ENCODE data around the gene CCNJ. TPM values are rescaled to one million over a fixed set of nuclear protein-coding genes. Genes with fewer than 3 reads are reported as not detected.

The CCNJ gene
- total and polyA plus RNA-seq, 4 donors: 0.75 to 6.5 (median 3.9) TPM

DNA sequence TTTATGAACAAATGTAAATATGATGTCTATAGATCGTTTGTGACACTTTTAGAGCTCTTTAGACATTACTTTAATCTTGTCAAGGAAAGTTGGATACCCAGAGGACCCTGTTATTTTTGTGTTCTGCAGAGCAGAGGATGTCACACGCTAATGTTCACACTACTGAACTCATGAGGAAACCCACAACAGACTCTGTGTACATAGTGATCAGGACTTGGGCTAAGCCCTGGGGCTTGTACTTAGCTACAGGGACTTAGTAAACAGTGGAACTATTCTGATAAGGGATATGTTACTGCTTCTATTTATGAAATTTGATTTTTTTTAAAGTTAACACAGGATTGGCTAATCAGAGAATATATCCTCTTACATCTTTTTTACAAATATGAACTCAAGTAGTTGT, 50.6 kb downstream of the CCNJ start:
- ATAC-seq (ENCODE audit: low FRiP score) (no peak), DNase-seq (no peak)
- Histone ChIP-seq H3K27me3 (ENCODE audit: control insufficient read depth in 1 of 2, insufficient read depth in 2 of 2, low read length in 1 of 2) (peaks cover 0 to 6% of the 10 kb centered on the region in 2 donors), H3K9me3 (ENCODE audit: control insufficient read depth, low read length) (peaks cover 5% of the 10 kb centered on the region), H3K4me1 (ENCODE audit: control insufficient read depth in 1 of 2, insufficient read depth in 2 of 2, low read length in 2 of 2) (peaks cover 0 to 1% of the 10 kb centered on the region in 2 donors), H3K4me3 (ENCODE audit: low read length in 2 of 2) (no peak overlapping the region), H3K27ac (ENCODE audit: low read depth in 1 of 2, low read length in 2 of 2) (no peak overlapping the region), H3K36me3 (ENCODE audit: control insufficient read depth in 1 of 2, insufficient read depth in 2 of 2, low read length in 1 of 2) (no peaks in the 10 kb centered on the region)
- WGBS, 2 donors: 51 to 52% methylated on average over 2 of the region's 2 CpGs
- intact Hi-C loops (cut with DNase I): no loop called here

DNA sequence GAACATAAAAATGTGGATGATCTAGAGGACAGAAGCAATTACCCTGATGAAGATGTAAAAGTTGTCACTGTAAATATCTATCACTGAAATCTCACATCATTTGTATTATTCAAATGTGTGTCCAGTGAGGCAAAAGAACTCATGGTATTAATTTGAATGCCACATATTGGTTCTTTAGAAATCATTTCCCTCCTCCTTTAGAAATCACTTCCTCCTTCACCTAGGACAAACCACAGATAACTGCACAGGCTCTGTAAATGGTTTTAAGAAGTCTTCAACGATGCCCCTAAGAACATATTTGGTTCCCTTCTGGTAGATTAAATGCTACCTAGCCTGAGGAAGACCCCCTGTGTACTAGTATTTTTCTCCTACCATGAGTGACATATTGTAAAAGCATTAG, 53.6 kb downstream of the CCNJ start:
- peaks cover 1% of the 10 kb centered on the region for H3K9me3 ChIP-seq (ENCODE audit: control insufficient read depth, low read length)
- 56 to 73% methylated on average over 1 of the region's 1 CpG for WGBS, 2 donors
- H3K4me3 ChIP-seq (ENCODE audit: low read length in 2 of 2): no peak overlapping the region
- no peak for ATAC-seq (ENCODE audit: low FRiP score)
- no peak for DNase-seq
- no peaks in the 10 kb centered on the region for H3K36me3 ChIP-seq (ENCODE audit: control insufficient read depth in 1 of 2, insufficient read depth in 2 of 2, low read length in 1 of 2)
- H3K4me1 ChIP-seq (ENCODE audit: control insufficient read depth in 1 of 2, insufficient read depth in 2 of 2, low read length in 2 of 2): peaks cover 0 to 1% of the 10 kb centered on the region in 2 donors
- peaks cover 0 to 10% of the 10 kb centered on the region in 2 donors for H3K27me3 ChIP-seq (ENCODE audit: control insufficient read depth in 1 of 2, insufficient read depth in 2 of 2, low read length in 1 of 2)
- H3K27ac ChIP-seq (ENCODE audit: low read depth in 1 of 2, low read length in 2 of 2): no peak overlapping the region
- intact Hi-C loops (cut with DNase I): no loop called here

DNA sequence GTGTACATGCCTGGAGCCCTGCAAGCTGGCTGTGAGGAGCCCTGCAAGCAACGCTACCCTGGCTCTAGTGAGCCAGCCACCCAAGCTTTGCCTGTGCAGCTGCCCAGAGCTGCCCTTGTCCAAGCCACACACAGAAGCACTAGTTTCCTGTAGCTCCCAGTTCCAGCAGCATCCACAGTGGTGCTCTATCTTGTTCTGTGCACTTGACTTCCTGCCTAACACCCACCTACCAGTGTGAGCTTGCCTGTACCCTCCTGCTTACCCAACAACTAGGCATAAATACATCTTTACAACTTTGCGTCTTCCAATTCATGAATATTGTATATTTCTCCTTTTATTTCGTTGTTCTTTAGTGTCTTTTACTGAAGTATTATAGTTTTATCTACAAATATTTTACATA, 54.5 kb downstream of the CCNJ start:
- DNase-seq (no peak), ATAC-seq (ENCODE audit: low FRiP score) (no peak)
- WGBS, 2 donors: 79 to 84% methylated on average over 3 of the region's 3 CpGs
- Histone ChIP-seq H3K27me3 (ENCODE audit: control insufficient read depth in 1 of 2, insufficient read depth in 2 of 2, low read length in 1 of 2) (peaks cover 0 to 8% of the 10 kb centered on the region in 2 donors), H3K4me3 (ENCODE audit: low read length in 2 of 2) (no peak overlapping the region), H3K9me3 (ENCODE audit: control insufficient read depth, low read length) (peaks cover 1% of the 10 kb centered on the region), H3K4me1 (ENCODE audit: control insufficient read depth in 1 of 2, insufficient read depth in 2 of 2, low read length in 2 of 2) (peaks cover 0 to 1% of the 10 kb centered on the region in 2 donors), H3K27ac (ENCODE audit: low read depth in 1 of 2, low read length in 2 of 2) (no peak overlapping the region), H3K36me3 (ENCODE audit: control insufficient read depth in 1 of 2, insufficient read depth in 2 of 2, low read length in 1 of 2) (no peaks in the 10 kb centered on the region)
- intact Hi-C loops (cut with DNase I): no loop called here

- Histone ChIP-seq H3K4me1 (ENCODE audit: control insufficient read depth in 1 of 2, insufficient read depth in 2 of 2, low read length in 2 of 2) (no peaks in the 10 kb centered on the region), H3K27ac (ENCODE audit: low read depth in 1 of 2, low read length in 2 of 2) (no peak overlapping the region), H3K9me3 (ENCODE audit: control insufficient read depth, low read length) (peaks cover 3% of the 10 kb centered on the region), H3K27me3 (ENCODE audit: control insufficient read depth in 1 of 2, insufficient read depth in 2 of 2, low read length in 1 of 2) (no peaks in the 10 kb centered on the region), H3K4me3 (ENCODE audit: low read length in 2 of 2) (no peak overlapping the region), H3K36me3 (ENCODE audit: control insufficient read depth in 1 of 2, insufficient read depth in 2 of 2, low read length in 1 of 2) (no peaks in the 10 kb centered on the region)
- no peak for ATAC-seq (ENCODE audit: low FRiP score)
- DNase-seq: no peak
- 56% methylated on average over 3 of the region's 3 CpGs for WGBS, 2 donors
- intact Hi-C loops (cut with DNase I): no loop called here
These were observed 64.2 kb downstream of the CCNJ start for GRCh38 chr10:96107623-96108038.

Small RNAs within 50 kb of the gene (microRNA-seq; reads per million reads assigned to microRNA genes)
- gene MIR3157: 4.0 to 4.2 reads per million in 2 donors

Other genes with a start within 250 kb of the CCNJ start
- gene CC2D2B, start 135.6 kb upstream of the CCNJ start, total RNA-seq: 10 to 100 TPM; 11.8 to 12.2 TPM
- gene CC2D2B, start 135.6 kb upstream of the CCNJ start, polyA plus RNA-seq: 1 to 10 TPM in 1 of 2 donors, under 1 TPM in 1; 0.13 to 2.5 TPM
- 10 to 100 TPM; 18.7 to 25.0 TPM for gene ZNF518A, start 86.7 kb downstream of the CCNJ start, total RNA-seq
- gene ZNF518A, start 86.7 kb downstream of the CCNJ start, polyA plus RNA-seq: 1 to 10 TPM; 5.1 to 5.5 TPM
- 10 to 100 TPM in 1 of 2 donors, 1 to 10 TPM in 1; 4.1 to 20.2 TPM for gene BLNK, start 228.0 kb downstream of the CCNJ start, total RNA-seq
- 10 to 100 TPM in 1 of 2 donors, under 1 TPM in 1; 0.72 to 12.5 TPM for gene BLNK, start 228.0 kb downstream of the CCNJ start, polyA plus RNA-seq